ENCODE data around the gene CCDC159. TPM values are rescaled to one million over a fixed set of nuclear protein-coding genes. Genes with fewer than 3 reads are reported as not detected.

The CCDC159 gene
- total and polyA plus RNA-seq, 2 of the 13 experiments (the other 11 are each of a cell fraction or from before 2014, with no cell fraction given) = 1.7 to 6.3 TPM

GRCh38 chr19:11374433-11375142, 28.3 kb downstream of the CCDC159 start, which contains the start of gene SWSAP1 (continued):
- TF ChIP-seq, protein P1, sequence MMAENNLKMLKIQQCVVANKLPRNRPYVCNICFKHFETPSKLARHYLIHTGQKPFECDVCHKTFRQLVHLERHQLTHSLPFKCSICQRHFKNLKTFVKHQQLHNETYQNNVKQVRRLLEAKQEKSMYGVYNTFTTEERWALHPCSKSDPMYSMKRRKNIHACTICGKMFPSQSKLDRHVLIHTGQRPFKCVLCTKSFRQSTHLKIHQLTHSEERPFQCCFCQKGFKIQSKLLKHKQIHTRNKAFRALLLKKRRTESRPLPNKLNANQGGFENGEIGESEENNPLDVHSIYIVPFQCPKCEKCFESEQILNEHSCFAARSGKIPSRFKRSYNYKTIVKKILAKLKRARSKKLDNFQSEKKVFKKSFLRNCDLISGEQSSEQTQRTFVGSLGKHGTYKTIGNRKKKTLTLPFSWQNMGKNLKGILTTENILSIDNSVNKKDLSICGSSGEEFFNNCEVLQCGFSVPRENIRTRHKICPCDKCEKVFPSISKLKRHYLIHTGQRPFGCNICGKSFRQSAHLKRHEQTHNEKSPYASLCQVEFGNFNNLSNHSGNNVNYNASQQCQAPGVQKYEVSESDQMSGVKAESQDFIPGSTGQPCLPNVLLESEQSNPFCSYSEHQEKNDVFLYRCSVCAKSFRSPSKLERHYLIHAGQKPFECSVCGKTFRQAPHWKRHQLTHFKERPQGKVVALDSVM (CRISPR knock-in tag; IDR thresholded peaks at IDR 0.05) = no peak
- no peak for TF ChIP-seq GATAD2A (CRISPR knock-in tag; IDR thresholded peaks at IDR 0.05)
- no peak for TF ChIP-seq MTF2 (CRISPR knock-in tag; IDR thresholded peaks at IDR 0.05; ENCODE audit: borderline replicate concordance)
- 0 out of 2 replicates have a peak, but pooled peaks have one; percentile 31 for TF ChIP-seq ZNF263 (CRISPR knock-in tag; IDR thresholded peaks at IDR 0.05)
- TF ChIP-seq ZBTB42 (CRISPR knock-in tag; IDR thresholded peaks at IDR 0.05) = 0 out of 2 replicates have a peak, but pooled peaks have one; percentile 71
- no peak for TF ChIP-seq ISX (CRISPR knock-in tag; conservative IDR thresholded peaks at IDR 0.05)
- peak; percentile 74; the same call in 1 of the 2 replicates for TF ChIP-seq ZBED4 (CRISPR knock-in tag; IDR thresholded peaks at IDR 0.05; ENCODE audit: borderline replicate concordance)
- TF ChIP-seq HNF1A (IDR thresholded peaks at IDR 0.05; ENCODE audit: low read depth) = no peak
- peak; percentile 40; the same call in 1 of the 2 replicates for TF ChIP-seq HNF1A (CRISPR knock-in tag; IDR thresholded peaks at IDR 0.05; ENCODE audit: borderline replicate concordance)
- TF ChIP-seq ZNF101 (CRISPR knock-in tag; IDR thresholded peaks at IDR 0.05; ENCODE audit: borderline replicate concordance, low read depth) = no peak
- peak; percentile 81; the same call in 1 of the 2 replicates for TF ChIP-seq MXD4 (CRISPR knock-in tag; IDR thresholded peaks at IDR 0.05)
- TF ChIP-seq ZNF747 (CRISPR knock-in tag; IDR thresholded peaks at IDR 0.05; ENCODE audit: borderline replicate concordance) = no peak
- no peak for TF ChIP-seq IKZF1 (IDR thresholded peaks at IDR 0.05)
- 0 out of 2 replicates have a peak, but pooled peaks have one; percentile 57 for TF ChIP-seq ZZZ3 (CRISPR knock-in tag; IDR thresholded peaks at IDR 0.05; ENCODE audit: borderline replicate concordance)
- TF ChIP-seq ZNF501 (CRISPR knock-in tag; IDR thresholded peaks at IDR 0.05) = peak; percentile 92
- TF ChIP-seq MIER2 (CRISPR knock-in tag; IDR thresholded peaks at IDR 0.05) = no peak
- TF ChIP-seq BORCS8-MEF2B (CRISPR knock-in tag; IDR thresholded peaks at IDR 0.05) = peak; percentile 75; the same call in 1 of the 2 replicates
- peak; percentile 91 for TF ChIP-seq DMAP1 (CRISPR knock-in tag; IDR thresholded peaks at IDR 0.05)
- TF ChIP-seq, protein P2, sequence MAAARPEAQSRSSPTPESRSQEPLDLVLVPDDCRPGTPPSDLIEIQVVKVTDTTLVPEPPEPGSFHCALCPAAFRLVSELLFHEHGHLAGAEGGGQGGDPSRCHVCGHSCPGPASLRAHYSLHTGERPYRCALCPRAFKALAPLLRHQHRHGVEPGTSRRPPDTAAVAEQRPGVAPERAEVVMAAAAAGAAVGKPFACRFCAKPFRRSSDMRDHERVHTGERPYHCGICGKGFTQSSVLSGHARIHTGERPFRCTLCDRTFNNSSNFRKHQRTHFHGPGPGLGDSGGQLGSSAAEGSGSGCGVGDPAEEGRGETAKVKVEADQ (CRISPR knock-in tag; IDR thresholded peaks at IDR 0.05; ENCODE audit: borderline replicate concordance) = peak; percentile 84; the same call in 1 of the 2 replicates
